HEK293 (cell line): ENCODE measurements around the gene FRMD3.

Experiments
- CTCF ChIA-PET: fragments of 350-600 bp; formaldehyde crosslinking; extraction: SDS; loops from one replicate; lab custom pipeline; 2021; ENCODE audit warnings: antibody characterized with exemption; lab: Yijun Ruan, JAX
- POLR2A ChIA-PET: fragments of 300-600 bp; formaldehyde crosslinking; extraction: SDS; loops from one replicate; lab custom pipeline; 2020; ENCODE audit warnings: antibody characterized with exemption, inconsistent platforms; lab: Yijun Ruan, JAX
- H3K27ac ChIP-seq: fragments of 200-500 bp; sonication (Bioruptor generic); 2 replicates; pipeline ENCODE4 v1.5.1; 2014; ENCODE audit warnings: low read depth, low read length, control low read depth, inconsistent platforms; ENCODE audit errors: extremely low read depth
- H3K36me3 ChIP-seq, 2 experiments: fragments of 200-500 bp in 1 of 2; sonication (Bioruptor generic) in 1 of 2; 1 replicate in 1 of 2; 2 replicates in 1 of 2; pipeline ENCODE4 v1.5.1; 2014 to 2017; ENCODE audit warnings: inconsistent platforms in 2 of 2, low read length in 2 of 2; ENCODE audit not compliant: control insufficient read depth in 2 of 2, insufficient read depth in 1 of 2
- H3K4me1 ChIP-seq: fragments of 200-500 bp; sonication (Bioruptor generic); 2 replicates; pipeline ENCODE4 v1.5.1; 2014; ENCODE audit warnings: mild to moderate bottlenecking, low read length, inconsistent platforms; ENCODE audit not compliant: control insufficient read depth, insufficient read depth
- H3K4me3 ChIP-seq: 2 replicates; pipeline ENCODE4 v1.5.1; 2011; ENCODE audit warnings: low read depth, mild to moderate bottlenecking, control low read depth, low read length, moderate library complexity
- H3K9me3 ChIP-seq: fragments of 200-500 bp; sonication (Bioruptor generic); 2 replicates; pipeline ENCODE4 v1.5.1; 2014; ENCODE audit warnings: low read depth, low read length, inconsistent platforms; ENCODE audit not compliant: control insufficient read depth, insufficient read depth
- BCL11B ChIP-seq: fragments of 450-650 bp; formaldehyde crosslinking; IDR thresholded peaks from 2 replicates; pipeline ENCODE4 v1.5.1; 2016; ENCODE audit warnings: low read depth, missing biosample characterization, missing genetic modification characterization
- CTCF ChIP-seq: fragments of 450-650 bp; formaldehyde crosslinking; IDR thresholded peaks from 2 replicates; pipeline ENCODE4 v1.5.1; 2016; ENCODE audit warnings: missing biosample characterization, missing genetic modification characterization
- GLIS1 ChIP-seq: fragments of 450-650 bp; formaldehyde crosslinking; IDR thresholded peaks from 2 replicates; pipeline ENCODE4 v1.5.1; 2016; ENCODE audit warnings: missing biosample characterization, missing genetic modification characterization
- KLF10 ChIP-seq: fragments of 450-650 bp; IDR thresholded peaks from 2 replicates; pipeline ENCODE4 v1.5.1; 2018; ENCODE audit warnings: missing biosample characterization, mild to moderate bottlenecking, missing genetic modification characterization
- KLF7 ChIP-seq: fragments of 450-650 bp; formaldehyde crosslinking; IDR thresholded peaks from 2 replicates; pipeline ENCODE4 v1.5.1; 2016; ENCODE audit warnings: missing biosample characterization, missing genetic modification characterization, borderline replicate concordance
- KLF9 ChIP-seq: fragments of 450-650 bp; formaldehyde crosslinking; IDR thresholded peaks from 2 replicates; pipeline ENCODE4 v1.5.1; 2016; ENCODE audit warnings: missing biosample characterization, missing genetic modification characterization, low read depth
- PATZ1 ChIP-seq: fragments of 450-650 bp; formaldehyde crosslinking; IDR thresholded peaks from 2 replicates; pipeline ENCODE4 v1.5.1; 2016; ENCODE audit warnings: missing biosample characterization, missing genetic modification characterization
- PRDM1 ChIP-seq: fragments of 450-650 bp; formaldehyde crosslinking; IDR thresholded peaks from 2 replicates; pipeline ENCODE4; 2016; ENCODE audit warnings: missing biosample characterization, missing genetic modification characterization
- SCRT1 ChIP-seq: fragments of 450-650 bp; formaldehyde crosslinking; IDR thresholded peaks from 2 replicates; pipeline ENCODE4 v1.5.1; 2016; ENCODE audit warnings: missing biosample characterization, missing genetic modification characterization, borderline replicate concordance
- ZNF132 ChIP-seq: fragments of 450-650 bp; formaldehyde crosslinking; IDR thresholded peaks from 2 replicates; pipeline ENCODE4 v1.5.1; 2017; ENCODE audit warnings: missing biosample characterization, missing genetic modification characterization, borderline replicate concordance
- ZNF140 ChIP-seq: fragments of 450-650 bp; formaldehyde crosslinking; IDR thresholded peaks from 2 replicates; pipeline ENCODE4 v1.5.1; 2016; ENCODE audit warnings: missing biosample characterization, missing genetic modification characterization
- ZNF548 ChIP-seq: fragments of 450-650 bp; formaldehyde crosslinking; IDR thresholded peaks from 2 replicates; pipeline ENCODE4 v1.5.1; 2016; ENCODE audit warnings: missing biosample characterization, missing genetic modification characterization
- ZNF626 ChIP-seq: fragments of 450-650 bp; sonication (Bioruptor Pico); formaldehyde crosslinking; IDR thresholded peaks from 2 replicates; pipeline ENCODE4 v1.5.1; 2018; ENCODE audit warnings: missing biosample characterization, missing genetic modification characterization, inconsistent platforms
- ZNF658 ChIP-seq: fragments of 450-650 bp; formaldehyde crosslinking; IDR thresholded peaks from 2 replicates; pipeline ENCODE4; 2016; ENCODE audit warnings: missing biosample characterization, missing genetic modification characterization
- ZNF660 ChIP-seq: fragments of 450-650 bp; IDR thresholded peaks from 2 replicates; pipeline ENCODE4 v1.5.1; 2018; ENCODE audit warnings: missing biosample characterization, mild to moderate bottlenecking, missing genetic modification characterization
- ZNF837 ChIP-seq: fragments of 450-650 bp; formaldehyde crosslinking; IDR thresholded peaks from 2 replicates; pipeline ENCODE4 v1.5.1; 2016; ENCODE audit warnings: missing biosample characterization, missing genetic modification characterization
- ZSCAN23 ChIP-seq: fragments of 450-650 bp; formaldehyde crosslinking; IDR thresholded peaks from 2 replicates; pipeline ENCODE4 v1.5.1; 2016; ENCODE audit warnings: missing biosample characterization, missing genetic modification characterization
- TF ChIP-seq, protein P1 (sequence below): fragments of 450-650 bp; formaldehyde crosslinking; IDR thresholded peaks from 2 replicates; pipeline ENCODE4 v1.5.1; 2017; ENCODE audit warnings: missing biosample characterization, mild to moderate bottlenecking, missing genetic modification characterization, moderate library complexity

FRMD3 gene

DNA sequence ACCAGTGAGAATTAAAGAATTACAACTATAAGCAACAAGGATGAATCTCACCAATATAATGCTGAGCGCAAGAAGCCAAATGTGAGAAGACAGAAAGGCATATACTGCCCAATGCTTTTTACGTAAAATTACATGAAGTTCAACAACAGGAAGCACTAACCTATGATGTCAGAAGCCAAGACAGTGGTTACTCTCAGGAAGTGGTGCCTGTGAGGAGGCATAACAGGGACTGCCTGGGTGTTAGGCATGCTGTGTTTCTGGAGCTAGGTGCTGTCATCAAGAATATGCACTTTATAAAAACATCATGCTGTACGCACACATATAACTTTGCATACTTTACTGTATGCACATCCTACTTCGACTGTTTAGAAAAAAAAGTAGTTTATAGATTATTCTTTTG is 30.1 kb downstream of the FRMD3 start (continued):
- TF ChIP-seq ZNF140 (tag by site-specific recombination) (no peak), ZNF626 (tag by site-specific recombination) (no peak), PRDM1 (tag by site-specific recombination) (no peak)
- TF ChIP-seq, all 188 proteins: peak for 0

- POLR2A ChIA-PET, result no interaction called here
- no peak for TF ChIP-seq GLIS1 (tag by site-specific recombination)
- Histone ChIP-seq H3K36me3 (no peaks in the 10 kb centered on the region), H3K27ac (no peak overlapping the region), H3K4me3 (no peak overlapping the region), H3K9me3 (no peaks in the 10 kb centered on the region), H3K4me1 (no peaks in the 10 kb centered on the region)
- CTCF ChIA-PET, result interaction anchor here (1.6 kb wide), 1 partner anchor 172 kb away, joined by 3 read pairs; no protein-coding TSS in a partner anchor
Observed at GRCh38 chr9:83505282-83505681, 32.9 kb downstream of the FRMD3 start.

GRCh38 chr9:83503866-83504265 is 34.3 kb downstream of the FRMD3 start:
- no peaks in the 10 kb centered on the region for H3K9me3 ChIP-seq
- ChIA-PET CTCF (interaction anchor here (1.6 kb wide), 1 partner anchor 170 kb away, joined by 3 read pairs; no protein-coding TSS in a partner anchor), POLR2A (no interaction called here)
- no peak overlapping the region for H3K27ac ChIP-seq
- H3K4me3 ChIP-seq, result no peak overlapping the region
- TF ChIP-seq BCL11B (tag by site-specific recombination) (no peak), ZNF132 (tag by site-specific recombination) (no peak), KLF10 (no peak), ZNF837 (tag by site-specific recombination) (no peak), SCRT1 (no peak), KLF7 (tag by site-specific recombination) (no peak), PATZ1 (tag by site-specific recombination) (no peak), CTCF (tag by site-specific recombination) (no peak)
- TF ChIP-seq, protein P1, sequence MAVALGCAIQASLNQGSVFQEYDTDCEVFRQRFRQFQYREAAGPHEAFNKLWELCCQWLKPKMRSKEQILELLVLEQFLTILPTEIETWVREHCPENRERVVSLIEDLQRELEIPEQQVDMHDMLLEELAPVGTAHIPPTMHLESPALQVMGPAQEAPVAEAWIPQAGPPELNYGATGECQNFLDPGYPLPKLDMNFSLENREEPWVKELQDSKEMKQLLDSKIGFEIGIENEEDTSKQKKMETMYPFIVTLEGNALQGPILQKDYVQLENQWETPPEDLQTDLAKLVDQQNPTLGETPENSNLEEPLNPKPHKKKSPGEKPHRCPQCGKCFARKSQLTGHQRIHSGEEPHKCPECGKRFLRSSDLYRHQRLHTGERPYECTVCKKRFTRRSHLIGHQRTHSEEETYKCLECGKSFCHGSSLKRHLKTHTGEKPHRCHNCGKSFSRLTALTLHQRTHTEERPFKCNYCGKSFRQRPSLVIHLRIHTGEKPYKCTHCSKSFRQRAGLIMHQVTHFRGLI (tag by site-specific recombination), result no peak
- H3K4me1 ChIP-seq, result no peaks in the 10 kb centered on the region
- no peaks in the 10 kb centered on the region for H3K36me3 ChIP-seq

- CTCF ChIA-PET, result no interaction called here
- H3K4me1 ChIP-seq, result no peaks in the 10 kb centered on the region
- no peaks in the 10 kb centered on the region for H3K9me3 ChIP-seq
- no peak overlapping the region for H3K27ac ChIP-seq
- H3K4me3 ChIP-seq, result no peak overlapping the region
- POLR2A ChIA-PET, result no interaction called here
- H3K36me3 ChIP-seq, result no peaks in the 10 kb centered on the region
- TF ChIP-seq ZSCAN23 (tag by site-specific recombination) (no peak), ZNF140 (tag by site-specific recombination) (no peak), KLF9 (tag by site-specific recombination) (no peak), ZNF548 (tag by site-specific recombination) (no peak), ZNF658 (tag by site-specific recombination) (no peak), SCRT1 (no peak), ZNF660 (tag by site-specific recombination) (no peak)
Observed at GRCh38 chr9:83501565-83501964, 36.6 kb downstream of the FRMD3 start.
